Testis (tissue), 3 donors: ENCODE measurements around the gene SRPX2. TPM values are rescaled to one million over a fixed set of nuclear protein-coding genes. Genes with fewer than 3 reads are reported as not detected.
"Not testable (repeated sequence)": the region's sequence is repeated elsewhere in the genome, so short reads cannot be mapped to it uniquely, and the experiment has no call there.

Experiments used
- DNase-seq: peaks from one replicate; pipeline ENCODE4 v3.0.0-alpha.2; 2019
- H3K27ac ChIP-seq, 2 donors: fragments of 200-600 bp; sonication (generic); one replicate each; pipeline ENCODE4 v1.5.1; 2019
- H3K27me3 ChIP-seq: fragments of 200-600 bp; sonication (generic); one replicate; pipeline ENCODE4 v1.5.1; 2019
- H3K36me3 ChIP-seq: fragments of 200-600 bp; sonication (generic); one replicate; pipeline ENCODE4 v1.5.1; 2017; ENCODE audit warnings: low read depth; ENCODE audit errors: missing control alignments
- H3K4me1 ChIP-seq: fragments of 200-600 bp; sonication (generic); one replicate; pipeline ENCODE4 v1.5.1; 2019
- H3K4me3 ChIP-seq, 2 donors: fragments of 200-600 bp; sonication (generic); one replicate each; pipeline ENCODE4 v1.5.1; 2017 to 2019
- H3K9me3 ChIP-seq: fragments of 200-600 bp; sonication (generic); one replicate; pipeline ENCODE4 v1.5.1; 2017
- POLR2A ChIP-seq: fragments of 450-650 bp; IDR thresholded peaks from one replicate; pipeline ENCODE4 v1.6.1; 2017; ENCODE audit warnings: antibody characterized with exemption, mild to moderate bottlenecking, moderate library complexity
- WGBS, 2 donors: methylation state at CpG; one replicate each; pipeline ENCODE4 v1.1.5; 2018; 5-methylcytosine and 5-hydroxymethylcytosine counted together
- intact Hi-C: fragments of 100-400 bp; cut with DNase I; formaldehyde crosslinking; loops from one replicate; pipeline ENCODE4 v1.15.1; 2023; ENCODE audit warnings: low total_unique reads
- polyA plus RNA-seq: library from polyadenylated mRNA; stranded (reverse); fragments of 350-450 nt; fragmentation: Illumina TruSeq; extraction: RNeasy Lipid Tissue Mini Kit (QIAGEN cat#74804); gene quantifications from one replicate; pipeline ENCODE4 v1.2.3, GENCODE V29; 2014; ENCODE audit warnings: low read depth, low replicate concordance; ENCODE audit not compliant: insufficient read depth
- total RNA-seq, 2 donors: library from RNA; depleted of rRNA; stranded (reverse); fragments of >200 nt; gene quantifications; one replicate each; pipeline ENCODE4 v1.2.3, GENCODE V29; 2016
- TF ChIP-seq, protein P1 (sequence below), 3 experiments: fragments of 450-650 bp in 2 of 3; fragments of 200-600 bp in 1 of 3; sonication (generic) in 1 of 3; IDR thresholded peaks; one replicate each; pipeline ENCODE4 v1.5.1; 2016 to 2019; ENCODE audit warnings: antibody characterized with exemption in 3 of 3, mild to moderate bottlenecking in 2 of 3, moderate library complexity in 1 of 3

SRPX2 gene
- total and polyA plus RNA-seq, 3 donors from 2014 or later: 1.4 to 8.3 (median 5.0) TPM

DNA sequence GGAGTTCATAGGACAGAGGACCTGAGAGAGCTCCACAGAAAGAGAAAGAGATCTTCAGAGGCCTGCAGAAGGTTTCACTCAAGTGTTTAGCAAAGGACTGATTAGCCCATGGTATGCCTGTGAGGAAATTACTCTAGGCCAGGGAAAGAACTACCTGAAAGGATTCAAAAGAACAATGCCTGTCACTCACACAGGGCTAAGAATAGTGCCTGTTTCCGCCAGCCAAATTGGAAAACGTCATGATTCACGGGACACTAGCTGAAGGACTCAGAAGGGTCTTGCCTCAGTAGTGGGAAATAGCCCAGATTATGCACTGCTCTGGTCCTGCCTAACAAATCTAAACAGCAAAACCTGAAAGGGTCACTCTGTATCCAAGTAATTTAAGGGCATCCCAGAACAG lies 66.8 kb downstream of the SRPX2 start:
- Histone ChIP-seq H3K27me3 (no peaks in the 10 kb centered on the region), H3K4me3 (no peak overlapping the region), H3K36me3 (no peaks in the 10 kb centered on the region), H3K27ac (no peak overlapping the region), H3K9me3 (no peaks in the 10 kb centered on the region), H3K4me1 (no peaks in the 10 kb centered on the region)
- no peak for DNase-seq
- intact Hi-C loops: no loop called here
- TF ChIP-seq POLR2A: no peak
- TF ChIP-seq, protein P1, sequence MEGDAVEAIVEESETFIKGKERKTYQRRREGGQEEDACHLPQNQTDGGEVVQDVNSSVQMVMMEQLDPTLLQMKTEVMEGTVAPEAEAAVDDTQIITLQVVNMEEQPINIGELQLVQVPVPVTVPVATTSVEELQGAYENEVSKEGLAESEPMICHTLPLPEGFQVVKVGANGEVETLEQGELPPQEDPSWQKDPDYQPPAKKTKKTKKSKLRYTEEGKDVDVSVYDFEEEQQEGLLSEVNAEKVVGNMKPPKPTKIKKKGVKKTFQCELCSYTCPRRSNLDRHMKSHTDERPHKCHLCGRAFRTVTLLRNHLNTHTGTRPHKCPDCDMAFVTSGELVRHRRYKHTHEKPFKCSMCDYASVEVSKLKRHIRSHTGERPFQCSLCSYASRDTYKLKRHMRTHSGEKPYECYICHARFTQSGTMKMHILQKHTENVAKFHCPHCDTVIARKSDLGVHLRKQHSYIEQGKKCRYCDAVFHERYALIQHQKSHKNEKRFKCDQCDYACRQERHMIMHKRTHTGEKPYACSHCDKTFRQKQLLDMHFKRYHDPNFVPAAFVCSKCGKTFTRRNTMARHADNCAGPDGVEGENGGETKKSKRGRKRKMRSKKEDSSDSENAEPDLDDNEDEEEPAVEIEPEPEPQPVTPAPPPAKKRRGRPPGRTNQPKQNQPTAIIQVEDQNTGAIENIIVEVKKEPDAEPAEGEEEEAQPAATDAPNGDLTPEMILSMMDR (IDR thresholded peaks at IDR 0.05): no peak
- WGBS, 2 donors: 41 to 66% methylated on average over 3 of the region's 3 CpGs

DNA sequence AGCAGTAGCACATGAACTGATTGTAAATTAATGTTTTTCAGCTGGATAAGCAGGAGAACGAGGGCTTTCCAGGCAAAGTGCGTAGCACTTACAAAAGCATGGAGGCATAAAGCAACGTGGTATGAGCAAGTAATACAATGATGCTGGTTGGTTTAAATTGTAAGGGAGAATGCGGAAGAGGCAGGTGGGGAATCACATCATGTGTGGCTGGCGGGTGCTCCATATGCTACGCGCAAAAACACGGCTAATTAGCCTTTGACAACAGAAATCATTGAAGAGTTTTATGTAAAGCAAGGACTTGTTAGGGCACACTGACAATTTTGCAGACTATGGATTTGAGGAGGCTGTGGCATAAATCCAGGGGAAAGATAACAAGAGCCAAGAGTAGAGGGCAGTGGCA lies 73.4 kb downstream of the SRPX2 start:
- Histone ChIP-seq H3K9me3 (no peaks in the 10 kb centered on the region), H3K27ac (no peak overlapping the region), H3K27me3 (no peaks in the 10 kb centered on the region), H3K36me3 (no peaks in the 10 kb centered on the region), H3K4me1 (no peaks in the 10 kb centered on the region), H3K4me3 (no peak overlapping the region)
- 80 to 83% methylated on average over 7 to 8 of the region's 8 CpGs for WGBS, 2 donors
- intact Hi-C loops: no loop called here
- no peak for DNase-seq
- no peak for TF ChIP-seq POLR2A
- TF ChIP-seq, protein P1 (IDR thresholded peaks at IDR 0.05): no peak

DNA sequence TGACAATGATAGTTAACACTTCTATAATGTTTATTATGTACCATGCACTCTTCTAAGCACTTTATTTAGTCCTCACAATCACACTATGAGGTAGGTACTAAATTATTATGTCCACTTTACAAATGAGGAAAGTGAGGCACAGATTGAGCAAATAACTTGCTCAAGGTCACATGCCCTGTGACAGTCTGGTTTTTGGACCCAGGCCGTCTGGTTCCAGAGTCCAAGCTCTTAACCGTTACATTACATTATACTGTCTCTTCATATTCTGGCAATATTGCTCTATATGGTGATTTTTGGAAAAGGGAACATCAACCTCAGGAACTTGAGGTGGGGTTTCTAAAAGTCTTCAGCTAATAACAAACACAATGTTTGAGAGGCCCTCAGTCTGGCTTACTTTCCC lies 75.1 kb downstream of the SRPX2 start:
- TF ChIP-seq POLR2A: no peak
- TF ChIP-seq, protein P1 (IDR thresholded peaks at IDR 0.05): no peak
- H3K27me3 ChIP-seq: no peaks in the 10 kb centered on the region
- WGBS, 2 donors: 56 to 60% methylated on average over 2 of the region's 2 CpGs
- intact Hi-C loops: no loop called here
- H3K4me1 ChIP-seq: no peaks in the 10 kb centered on the region
- H3K9me3 ChIP-seq: no peaks in the 10 kb centered on the region
- no peak for DNase-seq
- H3K4me3 ChIP-seq: no peak overlapping the region
- H3K27ac ChIP-seq: no peak overlapping the region
- no peaks in the 10 kb centered on the region for H3K36me3 ChIP-seq

DNA sequence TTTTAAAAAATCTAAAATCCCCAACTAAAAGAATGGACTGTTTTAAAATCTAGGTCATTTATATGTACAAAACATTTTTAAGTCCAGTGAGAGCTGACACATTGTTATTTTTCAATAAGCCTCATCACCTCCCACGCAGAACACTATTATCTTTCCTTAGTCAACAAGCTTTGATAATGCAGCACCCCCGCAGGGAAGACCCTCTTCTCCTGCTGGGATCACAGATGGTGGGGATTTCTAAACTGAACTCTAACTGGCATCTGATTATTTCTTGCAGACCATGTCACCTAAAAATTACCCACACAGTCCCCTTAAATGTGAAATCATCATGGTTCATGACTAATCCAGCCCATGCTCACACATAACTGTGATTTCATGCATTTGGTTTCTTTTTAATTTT lies 76.3 kb downstream of the SRPX2 start:
- H3K27me3 ChIP-seq: no peaks in the 10 kb centered on the region
- DNase-seq: no peak
- no peaks in the 10 kb centered on the region for H3K9me3 ChIP-seq
- intact Hi-C loops: no loop called here
- no peaks in the 10 kb centered on the region for H3K4me1 ChIP-seq
- no peak overlapping the region for H3K4me3 ChIP-seq
- WGBS, 2 donors: 20 to 43% methylated on average over 2 of the region's 2 CpGs
- no peak overlapping the region for H3K27ac ChIP-seq
- H3K36me3 ChIP-seq: no peaks in the 10 kb centered on the region
- TF ChIP-seq, protein P1 (IDR thresholded peaks at IDR 0.05): no peak
- TF ChIP-seq POLR2A: no peak

DNA sequence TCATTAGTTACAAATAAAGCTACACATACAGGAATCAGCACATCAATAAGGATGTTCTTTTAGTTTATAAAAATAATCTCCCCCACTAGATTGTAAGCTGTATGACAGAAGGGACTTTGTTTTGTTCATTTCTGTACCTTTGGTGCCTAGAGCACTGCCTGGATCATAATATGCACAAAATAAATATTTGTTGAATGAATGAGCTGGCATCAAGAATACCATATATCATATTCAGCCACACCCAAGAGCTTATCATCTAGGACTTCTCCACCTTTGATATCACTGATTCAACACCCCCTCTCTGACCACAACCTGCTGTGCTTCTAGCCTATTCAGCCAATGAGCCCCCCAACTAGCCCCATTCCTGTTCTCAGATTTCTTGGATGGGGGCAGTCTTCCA lies 77.3 kb downstream of the SRPX2 start:
- Histone ChIP-seq H3K27me3 (no peaks in the 10 kb centered on the region), H3K36me3 (no peaks in the 10 kb centered on the region), H3K4me1 (no peaks in the 10 kb centered on the region), H3K9me3 (no peaks in the 10 kb centered on the region), H3K4me3 (no peak overlapping the region), H3K27ac (no peak overlapping the region)
- DNase-seq: no peak
- intact Hi-C loops: no loop called here
- TF ChIP-seq, protein P1 (IDR thresholded peaks at IDR 0.05): no peak
- TF ChIP-seq POLR2A: no peak

DNA sequence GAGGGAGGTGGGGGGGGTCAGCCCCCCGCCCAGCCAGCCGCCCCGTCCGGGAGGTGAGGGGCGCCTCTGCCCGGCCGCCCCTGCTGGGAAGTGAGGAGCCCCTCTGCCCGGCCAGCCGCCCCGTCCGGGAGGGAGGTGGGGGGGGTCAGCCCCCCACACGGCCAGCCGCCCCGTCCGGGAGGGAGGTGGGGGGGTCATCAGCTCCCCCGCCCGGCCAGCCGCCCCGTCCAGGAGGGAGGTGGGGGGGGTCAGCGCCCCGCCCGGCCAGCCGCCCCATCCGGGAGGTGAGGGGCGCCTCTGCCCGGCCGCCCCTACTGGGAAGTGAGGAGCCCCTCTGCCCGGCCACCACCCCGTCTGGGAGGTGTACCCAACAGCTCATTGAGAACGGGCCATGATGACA lies 80.0 kb downstream of the SRPX2 start:
- H3K27me3 ChIP-seq, H3K27ac ChIP-seq, intact Hi-C loops, DNase-seq, H3K9me3 ChIP-seq, H3K4me1 ChIP-seq, H3K4me3 ChIP-seq, H3K36me3 ChIP-seq: not testable (repeated sequence)
- no CpG with 5 or more reads among the region's 30 CpGs for WGBS, 2 donors
